Peyer's patch (tissue), 4 donors: Measurements from ENCODE around the gene RSRC1.

Experiments
- POLR2A ChIP-seq, 2 donors: fragments of 450-650 bp; IDR thresholded peaks; one replicate each; pipeline ENCODE4 v1.5.1; 2017; ENCODE audit warnings: antibody characterized with exemption in 2 of 2, mild to moderate bottlenecking in 2 of 2, moderate library complexity in 2 of 2
- TF ChIP-seq, protein P1 (sequence below), 6 experiments: fragments of 450-650 bp in 4 of 6; fragments of 200-600 bp in 2 of 6; sonication (generic) in 1 of 6; IDR thresholded peaks; one replicate each; pipeline ENCODE4 v1.5.1; 2017 to 2019; ENCODE audit warnings: antibody characterized with exemption in 6 of 6, mild to moderate bottlenecking in 3 of 6, moderate library complexity in 1 of 6

DNA sequence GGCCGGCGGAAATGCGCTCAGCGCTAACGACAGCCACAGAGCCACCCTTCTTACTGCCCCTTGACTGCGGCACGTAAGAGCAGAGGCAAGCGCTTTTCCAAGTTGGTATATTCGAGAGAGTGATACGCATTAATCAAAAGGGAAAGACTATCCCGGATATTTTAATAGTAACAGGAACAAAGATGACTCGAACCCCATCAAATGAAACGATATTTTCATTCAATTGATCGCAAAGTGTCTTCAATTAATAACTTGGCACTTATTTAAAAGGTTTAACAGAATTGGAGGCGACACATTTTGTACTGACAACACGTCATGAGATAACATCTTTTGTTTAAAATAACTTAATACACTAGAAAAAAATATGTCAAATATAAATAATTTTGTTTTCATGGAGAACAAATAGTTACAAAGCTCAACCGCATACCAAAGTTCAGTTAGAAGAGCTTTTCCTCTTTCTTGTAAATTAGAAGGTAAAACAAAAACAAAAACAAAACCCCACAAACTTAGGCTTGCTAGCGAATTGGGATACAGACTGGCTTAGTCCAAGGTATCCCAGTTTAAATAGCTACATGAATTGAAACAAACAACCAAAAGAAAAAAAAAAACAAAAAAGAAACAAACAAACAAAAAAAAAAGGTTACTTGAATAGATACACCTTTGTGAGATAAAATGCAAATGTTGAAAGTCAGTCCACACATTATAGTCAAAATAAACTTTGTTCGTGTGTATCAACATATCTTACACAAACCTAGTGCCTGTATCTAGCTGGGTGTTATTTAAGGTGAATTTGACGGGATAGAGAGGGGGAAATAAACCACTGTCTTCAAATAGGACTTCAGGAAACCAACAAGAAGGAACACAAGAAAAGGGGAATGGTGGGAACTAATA is 13.8 kb upstream of the RSRC1 start:
- TF ChIP-seq, protein P1, sequence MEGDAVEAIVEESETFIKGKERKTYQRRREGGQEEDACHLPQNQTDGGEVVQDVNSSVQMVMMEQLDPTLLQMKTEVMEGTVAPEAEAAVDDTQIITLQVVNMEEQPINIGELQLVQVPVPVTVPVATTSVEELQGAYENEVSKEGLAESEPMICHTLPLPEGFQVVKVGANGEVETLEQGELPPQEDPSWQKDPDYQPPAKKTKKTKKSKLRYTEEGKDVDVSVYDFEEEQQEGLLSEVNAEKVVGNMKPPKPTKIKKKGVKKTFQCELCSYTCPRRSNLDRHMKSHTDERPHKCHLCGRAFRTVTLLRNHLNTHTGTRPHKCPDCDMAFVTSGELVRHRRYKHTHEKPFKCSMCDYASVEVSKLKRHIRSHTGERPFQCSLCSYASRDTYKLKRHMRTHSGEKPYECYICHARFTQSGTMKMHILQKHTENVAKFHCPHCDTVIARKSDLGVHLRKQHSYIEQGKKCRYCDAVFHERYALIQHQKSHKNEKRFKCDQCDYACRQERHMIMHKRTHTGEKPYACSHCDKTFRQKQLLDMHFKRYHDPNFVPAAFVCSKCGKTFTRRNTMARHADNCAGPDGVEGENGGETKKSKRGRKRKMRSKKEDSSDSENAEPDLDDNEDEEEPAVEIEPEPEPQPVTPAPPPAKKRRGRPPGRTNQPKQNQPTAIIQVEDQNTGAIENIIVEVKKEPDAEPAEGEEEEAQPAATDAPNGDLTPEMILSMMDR (IDR thresholded peaks at IDR 0.05): no peak
- TF ChIP-seq POLR2A (IDR thresholded peaks at IDR 0.05): no peak
